ENCODE measurements around the gene KIF12. TPM values are rescaled to one million over a fixed set of nuclear protein-coding genes. Genes with fewer than 3 reads are reported as not detected.

KIF12 gene
- total and polyA plus RNA-seq, 2 of the 8 experiments (the other 6 are each of a cell fraction or from before 2014, with no cell fraction given), result 2.9 to 3.9 TPM

- Histone ChIP-seq H3K79me2 (ENCODE audit: control insufficient read depth in 1 of 2, insufficient read depth in 2 of 2, low read length in 2 of 2) (no peaks in the 10 kb centered on the region), H3K18ac (ENCODE audit: extremely low read depth, low read length) (no peak overlapping the region), H3K23me2 (ENCODE audit: low read depth, low read length) (peaks cover 5% of the 10 kb centered on the region; the same call in 1 of the 2 replicates), H3K56ac (replicated peaks; ENCODE audit: insufficient read length, low read depth, low read length) (no peak overlapping the region), H3K4me2 (ENCODE audit: insufficient read depth in 1 of 2, low read depth in 2 of 2, low read length in 2 of 2) (peak overlapping the region; percentile 74 to 75), H3K27ac (ENCODE audit: low read depth, low read length) (no peak overlapping the region), H3K36me3 (ENCODE audit: control insufficient read depth in 2 of 4, insufficient read depth in 4 of 4, low read length in 3 of 4) (no peaks in the 10 kb centered on the region), H2BK15ac (ENCODE audit: low read length) (no peak overlapping the region), H3K4me1 (replicated peaks in 1 of 4; ENCODE audit: control insufficient read depth in 3 of 4, insufficient read depth in 4 of 4, low read length in 3 of 4) (peaks cover 0 to 16% (median 10%) of the 10 kb centered on the region in 4 experiments; a peak in 6 of 7 replicates), H3K4ac (replicated peaks; ENCODE audit: insufficient read length, low read depth, low read length) (no peak overlapping the region), H2BK20ac (ENCODE audit: low read length) (no peak overlapping the region), H4K5ac (ENCODE audit: insufficient read length, low read depth, low read length) (no peak overlapping the region), H4K91ac (replicated peaks; ENCODE audit: insufficient read length, low read length) (no peak overlapping the region), H3K27me3 (replicated peaks in 1 of 4; ENCODE audit: control insufficient read depth in 3 of 4, extremely low read depth in 1 of 4, insufficient read depth in 3 of 4, low read length in 3 of 4) (peaks cover 2 to 27% (median 19%) of the 10 kb centered on the region in 4 experiments), H3K79me1 (ENCODE audit: low read depth, low read length) (no peaks in the 10 kb centered on the region), H2AK5ac (ENCODE audit: low read depth, low read length) (no peak overlapping the region), H3K9me3 (ENCODE audit: insufficient read depth in 2 of 2, low read depth in 1 of 2, low read length in 1 of 2) (peaks cover 0 to 2% of the 10 kb centered on the region in 2 experiments; a peak in 1 of 4 replicates), H2BK12ac (ENCODE audit: low read depth, low read length) (no peak overlapping the region), H2BK5ac (ENCODE audit: low read depth, low read length) (no peak overlapping the region), H4K20me1 (replicated peaks in 1 of 2; ENCODE audit: control insufficient read depth in 1 of 2, insufficient read depth in 2 of 2, low read length in 2 of 2) (no peaks in the 10 kb centered on the region), H3K14ac (ENCODE audit: insufficient read length) (no peak overlapping the region), H3K23ac (ENCODE audit: insufficient read length) (no peak overlapping the region), H2AFZ (ENCODE audit: low read length) (no peak overlapping the region), H3K4me3 (ENCODE audit: extremely low read depth in 1 of 4, insufficient read depth in 2 of 4, low read depth in 3 of 4, low read length in 4 of 4) (peak overlapping the region; percentile 50 to 84 (median 62); a peak in 6 of 8 replicates), H2BK120ac (replicated peaks; ENCODE audit: low read depth, low read length) (no peak overlapping the region), H3K9ac (replicated peaks in 1 of 4; ENCODE audit: extremely low read depth in 1 of 4, low read depth in 3 of 4, low read length in 3 of 4) (no peak overlapping the region), H4K8ac (ENCODE audit: extremely low read depth, insufficient read depth, low read length) (no peak overlapping the region)
- CTCF ChIA-PET (ENCODE audit: partially characterized antibody), result interaction anchor here (0.6 to 5.9 kb wide), 9 partner anchors 10 to 257 kb away, joined by 3 to 144 read pairs (median 3); partner anchors contain the start of gene AMBP
- DNase-seq (ENCODE audit: low read depth in 1 of 2, low spot score in 2 of 2), result no peak
- no peak for FAIRE-seq
- 71% methylated on average over 12 of the region's 18 CpGs; no CpG with 5 or more reads in 1 of the 2 experiments for WGBS, 2 experiments (ENCODE audit: extremely low coverage in 1 of 2, insufficient coverage in 1 of 2, insufficient read length in 1 of 2, insufficient replicate concordance in 2 of 2, low coverage in 1 of 2, low lambda C conversion rate in 2 of 2, missing lambda C conversion rate in 1 of 2)
- POLR2A ChIA-PET (ENCODE audit: partially characterized antibody), result interaction anchor here (0.9 to 1.2 kb wide), 2 partner anchors 58 to 95 kb away, joined by 3 read pairs; partner anchors contain the start of gene COL27A1
- peak; percentile 93 for TF ChIP-seq KDM1A (IDR thresholded peaks at IDR 0.05; ENCODE audit: borderline replicate concordance, low read length)
- TF ChIP-seq HDAC2 (IDR thresholded peaks at IDR 0.05; ENCODE audit: borderline replicate concordance in 1 of 2, low read depth in 2 of 2, low read length in 2 of 2), result peak in 1 of 2 experiments; percentile 74; a peak in 1 of 4 replicates
- no peak for TF ChIP-seq GABPA (IDR thresholded peaks at IDR 0.05; ENCODE audit: borderline replicate concordance, insufficient read depth, low read length)
Observed at GRCh38 chr9:114097613-114098020, 1.5 kb downstream of the KIF12 start.

Measured in H1 (cell line).